ENCODE measurements around the gene ZNF516. TPM values are rescaled to one million over a fixed set of nuclear protein-coding genes. Genes with fewer than 3 reads are reported as not detected.

Gene ZNF516
- total RNA-seq, 1 donor from 2014 or later: 19.4 TPM

DNA sequence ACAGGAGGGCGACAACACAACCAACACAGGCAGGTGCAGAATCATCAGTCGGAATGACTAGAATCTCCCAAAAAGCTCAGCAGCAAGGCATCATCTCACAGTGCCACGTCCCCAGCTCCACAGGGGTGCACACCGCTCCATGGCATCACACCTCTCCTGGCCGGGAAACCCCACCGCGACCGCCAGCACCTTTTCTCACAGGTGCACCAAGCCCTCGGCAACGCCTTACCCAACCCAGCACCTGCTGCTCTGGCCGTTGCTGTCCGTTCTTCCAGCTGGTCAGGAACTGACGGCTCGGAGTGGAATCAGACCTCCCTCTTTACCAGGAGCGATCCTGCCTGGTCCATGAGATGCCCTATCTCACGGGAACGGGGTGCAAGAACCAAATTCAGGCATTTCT lies 61.3 kb downstream of the ZNF516 start:
- ATAC-seq (ENCODE audit: low read depth) (no peak), DNase-seq (no peak)
- Mint-ChIP-seq H3K4me3 (no peak overlapping the region), H3K9me3 (no peaks in the 10 kb centered on the region), H3K27me3 (no peaks in the 10 kb centered on the region), H3K27ac (no peak overlapping the region), H3K36me3 (ENCODE audit: low read depth) (peaks cover 31% of the 10 kb centered on the region), H3K4me1 (peaks cover 1% of the 10 kb centered on the region)
- intact Hi-C loops (cut with micrococcal nuclease): no loop called here
- TF ChIP-seq, protein P1, sequence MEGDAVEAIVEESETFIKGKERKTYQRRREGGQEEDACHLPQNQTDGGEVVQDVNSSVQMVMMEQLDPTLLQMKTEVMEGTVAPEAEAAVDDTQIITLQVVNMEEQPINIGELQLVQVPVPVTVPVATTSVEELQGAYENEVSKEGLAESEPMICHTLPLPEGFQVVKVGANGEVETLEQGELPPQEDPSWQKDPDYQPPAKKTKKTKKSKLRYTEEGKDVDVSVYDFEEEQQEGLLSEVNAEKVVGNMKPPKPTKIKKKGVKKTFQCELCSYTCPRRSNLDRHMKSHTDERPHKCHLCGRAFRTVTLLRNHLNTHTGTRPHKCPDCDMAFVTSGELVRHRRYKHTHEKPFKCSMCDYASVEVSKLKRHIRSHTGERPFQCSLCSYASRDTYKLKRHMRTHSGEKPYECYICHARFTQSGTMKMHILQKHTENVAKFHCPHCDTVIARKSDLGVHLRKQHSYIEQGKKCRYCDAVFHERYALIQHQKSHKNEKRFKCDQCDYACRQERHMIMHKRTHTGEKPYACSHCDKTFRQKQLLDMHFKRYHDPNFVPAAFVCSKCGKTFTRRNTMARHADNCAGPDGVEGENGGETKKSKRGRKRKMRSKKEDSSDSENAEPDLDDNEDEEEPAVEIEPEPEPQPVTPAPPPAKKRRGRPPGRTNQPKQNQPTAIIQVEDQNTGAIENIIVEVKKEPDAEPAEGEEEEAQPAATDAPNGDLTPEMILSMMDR (IDR thresholded peaks at IDR 0.05): no peak
- ChIA-PET CTCF (no interaction called here), POLR2A (no interaction called here)

DNA sequence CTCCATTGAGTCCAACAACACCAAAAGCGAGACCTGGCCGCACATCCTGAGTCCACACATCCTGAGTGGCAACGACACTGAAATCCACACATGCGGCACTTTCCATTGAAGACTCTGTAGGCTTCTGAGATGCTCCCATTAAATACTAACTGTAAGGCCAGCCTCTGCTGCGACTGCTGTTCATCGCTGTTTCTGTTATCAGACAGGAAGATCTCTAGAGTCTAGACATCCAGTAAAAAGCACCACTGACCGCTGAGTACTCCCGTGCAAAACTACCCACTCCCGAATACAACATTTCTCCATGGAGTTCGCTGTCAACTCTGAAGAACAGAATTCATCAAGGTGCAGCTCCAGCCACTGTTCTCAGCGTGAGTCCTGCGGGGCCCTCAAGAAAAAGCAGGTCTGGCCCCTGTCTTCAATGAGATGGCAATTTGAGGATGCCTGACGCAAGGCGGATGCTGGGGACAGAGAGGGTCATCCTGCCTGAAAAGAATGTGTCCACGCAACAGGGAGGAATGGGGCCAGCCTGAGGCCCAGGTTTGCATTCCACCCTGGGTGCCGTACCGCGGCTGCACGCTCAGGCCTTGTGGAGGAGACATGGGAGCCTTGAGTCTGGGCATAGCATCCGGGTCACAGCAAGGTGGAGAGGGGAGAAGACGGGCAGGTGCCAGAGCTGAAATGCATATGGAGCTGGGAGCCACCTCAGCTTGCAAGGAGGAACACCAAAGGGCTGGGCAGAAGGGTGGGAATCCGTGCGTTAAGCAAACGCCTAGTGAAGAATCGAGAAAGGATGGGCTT lies 61.9 kb downstream of the ZNF516 start:
- POLR2A ChIA-PET: no interaction called here
- H3K9me3 Mint-ChIP-seq: no peaks in the 10 kb centered on the region
- no peak overlapping the region for H3K27ac Mint-ChIP-seq
- H3K36me3 Mint-ChIP-seq (ENCODE audit: low read depth): peaks cover 26% of the 10 kb centered on the region
- CTCF ChIA-PET: no interaction called here
- no peak overlapping the region for H3K4me3 Mint-ChIP-seq
- TF ChIP-seq, protein P1 (IDR thresholded peaks at IDR 0.05): no peak
- peaks cover 1% of the 10 kb centered on the region for H3K4me1 Mint-ChIP-seq
- H3K27me3 Mint-ChIP-seq: no peaks in the 10 kb centered on the region
- no peak for DNase-seq
- intact Hi-C loops (cut with micrococcal nuclease): no loop called here
- no peak for ATAC-seq (ENCODE audit: low read depth)

DNA sequence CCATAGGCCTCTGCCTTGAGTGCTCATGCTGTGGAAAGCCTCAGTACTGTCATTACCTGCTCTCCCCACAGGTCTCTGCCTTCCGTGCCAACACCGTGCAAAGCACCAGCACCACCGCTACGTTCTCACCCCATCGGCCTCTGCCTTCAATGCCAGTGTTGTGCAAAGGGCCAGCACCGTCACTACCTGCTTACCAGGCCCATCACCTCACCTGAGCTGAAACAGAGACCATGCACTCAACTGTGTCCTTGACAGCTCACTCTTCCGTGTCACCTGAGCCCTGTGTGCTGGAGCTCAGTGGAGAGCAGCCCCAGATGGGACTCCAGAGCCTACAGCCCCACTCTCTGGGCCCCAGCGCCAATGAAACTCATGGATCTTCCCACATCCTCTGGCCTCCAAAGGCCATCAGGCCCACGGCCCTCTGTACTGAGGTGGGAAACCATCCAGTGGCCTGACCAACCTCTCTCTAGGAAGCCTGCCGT lies 62.7 kb downstream of the ZNF516 start:
- H3K27me3 Mint-ChIP-seq: no peaks in the 10 kb centered on the region
- intact Hi-C loops (cut with micrococcal nuclease): no loop called here
- H3K36me3 Mint-ChIP-seq (ENCODE audit: low read depth): peaks cover 26% of the 10 kb centered on the region
- H3K9me3 Mint-ChIP-seq: no peaks in the 10 kb centered on the region
- TF ChIP-seq, protein P1 (IDR thresholded peaks at IDR 0.05): no peak
- CTCF ChIA-PET: no interaction called here
- POLR2A ChIA-PET: no interaction called here
- no peak for DNase-seq
- H3K4me1 Mint-ChIP-seq: peaks cover 1% of the 10 kb centered on the region
- no peak for ATAC-seq (ENCODE audit: low read depth)
- no peak overlapping the region for H3K27ac Mint-ChIP-seq
- H3K4me3 Mint-ChIP-seq: no peak overlapping the region

DNA sequence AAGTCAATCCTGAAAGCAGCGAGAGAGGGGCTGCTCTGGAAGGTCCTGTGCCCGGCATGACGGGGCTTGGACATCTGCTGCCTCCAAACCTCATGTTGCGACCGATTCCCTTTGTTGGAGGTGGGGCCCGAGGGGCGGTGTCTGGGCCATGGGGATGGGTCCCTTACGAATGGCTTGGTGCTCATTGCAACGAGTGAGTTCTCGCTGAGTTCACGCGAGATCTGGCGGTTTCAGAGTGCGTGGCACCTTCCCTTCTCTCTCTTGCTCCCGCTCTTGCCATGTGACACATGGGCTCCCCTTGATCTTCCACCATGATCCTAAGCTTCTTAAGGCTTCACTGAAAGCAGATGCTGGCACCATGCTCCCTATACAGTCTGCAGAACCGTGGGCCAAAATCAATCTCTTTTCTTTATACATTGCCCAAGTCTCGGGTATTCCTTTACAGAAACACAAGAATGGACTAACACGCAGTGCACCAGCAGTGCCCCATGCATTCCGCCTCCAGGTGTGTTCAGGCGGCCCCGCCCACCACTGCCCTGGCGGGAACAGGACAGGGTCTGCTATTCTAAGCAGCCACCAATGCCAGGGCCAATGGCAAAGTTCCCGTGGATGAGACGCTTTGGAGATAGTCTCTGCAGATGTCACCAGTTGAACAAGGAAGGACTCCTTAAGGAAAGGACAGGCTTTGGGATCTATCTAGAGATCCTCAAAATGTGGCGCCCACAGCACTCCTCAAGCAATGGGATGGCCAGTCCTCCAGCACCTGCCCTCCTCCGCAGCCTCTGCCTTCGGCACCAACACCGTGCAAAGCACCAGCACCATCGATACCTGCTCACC lies 63.4 kb downstream of the ZNF516 start:
- no peaks in the 10 kb centered on the region for H3K27me3 Mint-ChIP-seq
- TF ChIP-seq, protein P1 (IDR thresholded peaks at IDR 0.05): no peak
- H3K4me1 Mint-ChIP-seq: peaks cover 1% of the 10 kb centered on the region
- peaks cover 23% of the 10 kb centered on the region for H3K36me3 Mint-ChIP-seq (ENCODE audit: low read depth)
- no peak overlapping the region for H3K27ac Mint-ChIP-seq
- no peak for ATAC-seq (ENCODE audit: low read depth)
- H3K4me3 Mint-ChIP-seq: no peak overlapping the region
- ChIA-PET POLR2A (no interaction called here), CTCF (no interaction called here)
- DNase-seq: no peak
- H3K9me3 Mint-ChIP-seq: no peaks in the 10 kb centered on the region
- intact Hi-C loops (cut with micrococcal nuclease): no loop called here

DNA sequence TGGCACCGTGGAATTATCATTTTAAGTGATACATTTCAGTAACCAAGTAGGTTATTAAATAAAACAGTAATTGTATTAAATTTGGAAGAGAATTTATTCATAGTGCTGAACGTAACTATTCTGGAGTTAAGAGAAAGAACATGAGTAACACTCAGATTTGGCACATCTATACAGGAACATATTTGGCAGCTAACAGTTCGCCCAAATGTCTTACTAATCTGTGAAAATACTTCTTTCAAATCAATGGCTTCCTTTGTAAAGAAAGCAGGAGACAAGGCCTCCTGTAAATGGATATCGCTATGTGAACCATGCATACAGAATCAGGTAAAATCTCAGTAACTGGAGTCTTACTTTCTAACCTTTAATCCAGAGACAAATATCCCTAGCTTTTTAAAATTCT lies 64.4 kb downstream of the ZNF516 start:
- DNase-seq: no peak
- no peak overlapping the region for H3K27ac Mint-ChIP-seq

More for the DNA sequence above, 64.4 kb downstream of the ZNF516 start:
- TF ChIP-seq, protein P1 (IDR thresholded peaks at IDR 0.05): no peak
- H3K4me1 Mint-ChIP-seq: peaks cover 3% of the 10 kb centered on the region
- no peaks in the 10 kb centered on the region for H3K27me3 Mint-ChIP-seq
- H3K9me3 Mint-ChIP-seq: no peaks in the 10 kb centered on the region
- CTCF ChIA-PET: no interaction called here
- intact Hi-C loops (cut with micrococcal nuclease): no loop called here
- ATAC-seq (ENCODE audit: low read depth): no peak
- H3K36me3 Mint-ChIP-seq (ENCODE audit: low read depth): peaks cover 16% of the 10 kb centered on the region
- POLR2A ChIA-PET: no interaction called here
- no peak overlapping the region for H3K4me3 Mint-ChIP-seq

Data from activated B cell treated with CpG ODN at 0.5 μM for 24 hours (primary cell).